ENCODE results near the gene BMERB1. TPM values are rescaled to one million over a fixed set of nuclear protein-coding genes. Genes with fewer than 3 reads are reported as not detected.

The BMERB1 gene
- total and polyA plus RNA-seq, 2 experiments from 2014 or later = 17.3 to 28.1 TPM

GRCh38 chr16:15493466-15494180, 59.2 kb downstream of the BMERB1 start:
- H3K27ac ChIP-seq (ENCODE audit: low read depth) = no peak overlapping the region
- no peak overlapping the region for H3K4me3 Mint-ChIP-seq
- H3F3A ChIP-seq (replicated peaks; ENCODE audit: low read depth) = no peaks in the 10 kb centered on the region
- no peaks in the 10 kb centered on the region for H3K27me3 ChIP-seq (ENCODE audit: insufficient read depth)
- 0 out of 2 replicates have a peak, but pooled peaks cover 3% of the 10 kb centered on the region for H3K9me2 ChIP-seq (ENCODE audit: insufficient read depth)
- DNase-seq (ENCODE audit: low spot score) (no peak), ATAC-seq (no peak)
- no peak overlapping the region for H3K4me3 ChIP-seq
- peaks cover 2% of the 10 kb centered on the region; the same call in 2 of the 3 replicates for H3K9me3 Mint-ChIP-seq
- no peak overlapping the region for H3K27ac Mint-ChIP-seq
- no peak for TF ChIP-seq NANOG (IDR thresholded peaks at IDR 0.05; ENCODE audit: borderline replicate concordance)
- TF ChIP-seq CTCF (conservative IDR thresholded peaks at IDR 0.05; ENCODE audit: low read depth in 2 of 2) = no peak
- no peak for TF ChIP-seq REST (IDR thresholded peaks at IDR 0.05; ENCODE audit: unreplicated experiment)
- TF ChIP-seq ZNF114 (CRISPR knock-in tag; IDR thresholded peaks at IDR 0.05) = no peak
- TF ChIP-seq EZH2 (IDR thresholded peaks at IDR 0.05; ENCODE audit: low read depth, unreplicated experiment) = no peak
- no peak for TF ChIP-seq JUNB (IDR thresholded peaks at IDR 0.05; ENCODE audit: unreplicated experiment)
- no peaks in the 10 kb centered on the region; the same call in 1 of the 2 replicates for H4K20me1 ChIP-seq (replicated peaks; ENCODE audit: insufficient read depth)
- H3K27me3 Mint-ChIP-seq (ENCODE audit: insufficient read depth, low read depth, poor library complexity) = peaks cover 3% of the 10 kb centered on the region
- H3K4me2 ChIP-seq = no peak overlapping the region
- no peak overlapping the region for H2AFZ ChIP-seq
- peaks cover 6% of the 10 kb centered on the region; the same call in 2 of the 3 replicates for H3K4me1 Mint-ChIP-seq
- no peaks in the 10 kb centered on the region for H3K36me3 ChIP-seq (ENCODE audit: insufficient read depth)
- no peaks in the 10 kb centered on the region for H3K79me2 ChIP-seq (replicated peaks; ENCODE audit: insufficient read depth)
- H3K4me1 ChIP-seq (ENCODE audit: insufficient read depth) = 0 out of 2 replicates have a peak, but pooled peaks cover 3% of the 10 kb centered on the region
- no peaks in the 10 kb centered on the region for H3K36me3 Mint-ChIP-seq (ENCODE audit: low read depth)

GRCh38 chr16:15494236-15494635, 59.8 kb downstream of the BMERB1 start:
- DNase-seq (ENCODE audit: low spot score) (no peak), ATAC-seq (no peak)
- H3K27me3 ChIP-seq (ENCODE audit: insufficient read depth) = no peaks in the 10 kb centered on the region
- no peak overlapping the region for H3K27ac Mint-ChIP-seq
- H3K9me3 Mint-ChIP-seq = peaks cover 2% of the 10 kb centered on the region; the same call in 2 of the 3 replicates
- no peak overlapping the region for H2AFZ ChIP-seq
- H3K4me1 ChIP-seq (ENCODE audit: insufficient read depth) = 0 out of 2 replicates have a peak, but pooled peaks cover 3% of the 10 kb centered on the region
- H3K79me2 ChIP-seq (replicated peaks; ENCODE audit: insufficient read depth) = no peaks in the 10 kb centered on the region
- no peaks in the 10 kb centered on the region for H3F3A ChIP-seq (replicated peaks; ENCODE audit: low read depth)
- H3K4me2 ChIP-seq = no peak overlapping the region
- H4K20me1 ChIP-seq (replicated peaks; ENCODE audit: insufficient read depth) = no peaks in the 10 kb centered on the region; the same call in 1 of the 2 replicates
- no peak overlapping the region for H3K27ac ChIP-seq (ENCODE audit: low read depth)
- H3K4me1 Mint-ChIP-seq = peaks cover 9% of the 10 kb centered on the region
- no peaks in the 10 kb centered on the region for H3K36me3 Mint-ChIP-seq (ENCODE audit: low read depth)
- H3K27me3 Mint-ChIP-seq (ENCODE audit: insufficient read depth, low read depth, poor library complexity) = peaks cover 3% of the 10 kb centered on the region
- H3K4me3 ChIP-seq = no peak overlapping the region
- H3K36me3 ChIP-seq (ENCODE audit: insufficient read depth) = no peaks in the 10 kb centered on the region
- 0 out of 2 replicates have a peak, but pooled peaks cover 3% of the 10 kb centered on the region for H3K9me2 ChIP-seq (ENCODE audit: insufficient read depth)
- no peak overlapping the region for H3K4me3 Mint-ChIP-seq
- TF ChIP-seq REST (IDR thresholded peaks at IDR 0.05; ENCODE audit: unreplicated experiment) (no peak), ETS1 (IDR thresholded peaks at IDR 0.05) (no peak), POLR2AphosphoS5 (IDR thresholded peaks at IDR 0.05; ENCODE audit: low read depth) (no peak), EZH2 (IDR thresholded peaks at IDR 0.05; ENCODE audit: low read depth, unreplicated experiment) (no peak), STAT1 (IDR thresholded peaks at IDR 0.05; ENCODE audit: unreplicated experiment) (no peak)
